Fibroblast of mammary gland (primary cell): ENCODE measurements around the gene CKS2.

ENCODE experiments used
- DNase-seq: peaks from one replicate; pipeline ENCODE4 v3.0.0-alpha.2; 2010; ENCODE audit warnings: low read depth
- H3K4me3 ChIP-seq: 2 replicates; pipeline ENCODE4 v1.5.1; 2011; ENCODE audit warnings: low read depth, mild to moderate bottlenecking, low read length, moderate library complexity; ENCODE audit not compliant: control insufficient read depth
- TF ChIP-seq, protein P1 (sequence below): conservative IDR thresholded peaks from 2 replicates; pipeline ENCODE4 v1.5.1; 2011; ENCODE audit warnings: low read depth, low read length, inconsistent platforms; ENCODE audit not compliant: control insufficient read depth, insufficient read depth

Gene CKS2

DNA sequence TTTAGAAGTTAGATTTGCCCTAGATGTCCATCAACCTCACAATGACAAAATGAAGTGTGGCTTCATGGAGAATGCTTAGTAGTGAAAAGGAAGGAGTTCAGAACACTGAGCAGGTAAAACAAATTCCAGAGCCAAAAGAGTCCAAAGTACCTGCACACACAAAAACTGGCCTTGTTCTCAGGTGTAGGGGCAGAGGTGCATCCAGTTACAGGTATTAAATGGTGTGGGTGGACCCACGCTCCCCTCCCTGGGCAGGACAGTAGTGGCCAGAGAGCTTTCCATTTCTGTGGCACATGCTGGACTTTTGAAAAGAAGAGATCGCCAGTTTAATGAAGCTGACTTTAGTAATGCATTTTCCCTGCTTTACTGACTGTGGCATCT, 54.5 kb downstream of the CKS2 start:
- TF ChIP-seq, protein P1, sequence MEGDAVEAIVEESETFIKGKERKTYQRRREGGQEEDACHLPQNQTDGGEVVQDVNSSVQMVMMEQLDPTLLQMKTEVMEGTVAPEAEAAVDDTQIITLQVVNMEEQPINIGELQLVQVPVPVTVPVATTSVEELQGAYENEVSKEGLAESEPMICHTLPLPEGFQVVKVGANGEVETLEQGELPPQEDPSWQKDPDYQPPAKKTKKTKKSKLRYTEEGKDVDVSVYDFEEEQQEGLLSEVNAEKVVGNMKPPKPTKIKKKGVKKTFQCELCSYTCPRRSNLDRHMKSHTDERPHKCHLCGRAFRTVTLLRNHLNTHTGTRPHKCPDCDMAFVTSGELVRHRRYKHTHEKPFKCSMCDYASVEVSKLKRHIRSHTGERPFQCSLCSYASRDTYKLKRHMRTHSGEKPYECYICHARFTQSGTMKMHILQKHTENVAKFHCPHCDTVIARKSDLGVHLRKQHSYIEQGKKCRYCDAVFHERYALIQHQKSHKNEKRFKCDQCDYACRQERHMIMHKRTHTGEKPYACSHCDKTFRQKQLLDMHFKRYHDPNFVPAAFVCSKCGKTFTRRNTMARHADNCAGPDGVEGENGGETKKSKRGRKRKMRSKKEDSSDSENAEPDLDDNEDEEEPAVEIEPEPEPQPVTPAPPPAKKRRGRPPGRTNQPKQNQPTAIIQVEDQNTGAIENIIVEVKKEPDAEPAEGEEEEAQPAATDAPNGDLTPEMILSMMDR = no peak
- no peak overlapping the region for H3K4me3 ChIP-seq
- no peak for DNase-seq
